Activated gamma-delta T cell treated with anti-CD3 and anti-CD28 coated beads, Interleukin-2, amount 50 U/mL, for 16 hours (primary cell): ENCODE data around the gene OSBPL10.
"Not testable (repeated sequence)": the region's sequence is repeated elsewhere in the genome, so short reads cannot be mapped to it uniquely, and the experiment has no call there.

Experiments used
- DNase-seq: peaks from one replicate; pipeline ENCODE4 v3.0.0-alpha.2; 2020; ENCODE audit warnings: low read depth

Gene OSBPL10

DNA sequence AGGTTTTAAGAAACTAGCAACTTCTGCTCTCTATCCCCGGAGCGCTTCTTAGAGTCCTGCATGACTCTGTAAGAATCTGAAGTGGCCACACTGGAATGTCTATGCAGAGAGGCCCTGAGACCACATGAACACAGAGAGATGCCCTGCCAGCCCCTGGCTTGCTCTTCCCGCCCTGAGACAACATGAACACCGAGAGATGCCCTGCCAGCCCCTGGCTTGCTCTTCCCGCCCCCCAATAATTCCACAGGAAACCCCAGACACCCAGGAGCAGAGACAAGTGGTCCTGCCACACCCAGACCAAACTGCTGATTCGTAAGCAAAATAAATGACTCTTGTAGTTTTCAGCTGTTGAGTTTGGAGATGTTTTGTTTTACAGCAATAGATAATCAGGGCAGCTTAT lies 166.1 kb downstream of the OSBPL10 start:
- no peak for DNase-seq

DNA sequence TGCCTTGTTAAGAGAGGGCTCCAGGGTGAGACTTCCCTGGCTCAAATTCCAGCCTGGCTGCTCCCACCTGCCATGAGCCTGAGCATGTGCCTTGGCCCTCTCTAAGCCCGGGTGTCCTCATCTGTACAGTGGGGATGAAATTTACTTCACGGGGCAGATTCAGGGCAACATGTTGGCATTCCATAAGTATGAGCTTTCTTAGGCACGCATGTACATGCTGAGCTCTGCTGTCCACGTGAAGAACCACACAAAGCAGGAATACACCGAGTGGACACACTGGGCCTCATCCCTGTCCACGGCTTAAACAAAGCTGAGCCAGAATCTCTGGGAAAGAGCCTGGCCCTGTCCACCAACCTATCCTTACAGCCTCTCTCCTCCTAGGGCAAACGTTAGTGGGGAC lies 167.4 kb downstream of the OSBPL10 start:
- no peak for DNase-seq

GRCh38 chr3:31813197-31813596 lies 167.9 kb downstream of the OSBPL10 start:
- DNase-seq = no peak

GRCh38 chr3:31810991-31811433 lies 170.1 kb downstream of the OSBPL10 start:
- no peak for DNase-seq

DNA sequence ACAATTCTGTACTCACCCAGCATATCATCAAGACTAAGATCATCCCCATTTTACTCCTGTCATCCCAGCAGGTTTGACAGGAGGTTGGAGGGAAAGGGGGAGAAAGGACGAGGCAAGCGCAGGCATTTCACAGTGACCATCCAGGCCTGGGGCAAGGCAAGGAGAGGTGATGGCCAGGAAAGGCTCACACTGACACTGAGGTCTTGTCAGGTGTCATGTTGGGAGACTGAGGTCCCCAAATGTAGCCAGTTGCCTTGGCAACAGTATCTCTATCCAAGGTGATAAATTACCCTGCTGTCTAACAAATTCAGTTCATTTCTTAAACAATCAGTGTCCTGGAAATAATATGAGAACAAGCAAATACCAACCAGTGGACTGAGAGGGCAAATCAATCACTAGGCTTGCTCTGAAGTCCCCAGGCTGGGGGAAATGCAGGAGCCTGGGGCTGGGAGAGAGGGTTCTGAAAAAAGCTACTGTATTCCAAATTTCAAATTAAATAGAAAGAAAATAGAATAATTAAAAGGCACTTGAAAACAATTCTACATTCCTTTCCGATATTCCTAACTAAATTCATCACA lies 172.8 kb downstream of the OSBPL10 start:
- DNase-seq = no peak

DNA sequence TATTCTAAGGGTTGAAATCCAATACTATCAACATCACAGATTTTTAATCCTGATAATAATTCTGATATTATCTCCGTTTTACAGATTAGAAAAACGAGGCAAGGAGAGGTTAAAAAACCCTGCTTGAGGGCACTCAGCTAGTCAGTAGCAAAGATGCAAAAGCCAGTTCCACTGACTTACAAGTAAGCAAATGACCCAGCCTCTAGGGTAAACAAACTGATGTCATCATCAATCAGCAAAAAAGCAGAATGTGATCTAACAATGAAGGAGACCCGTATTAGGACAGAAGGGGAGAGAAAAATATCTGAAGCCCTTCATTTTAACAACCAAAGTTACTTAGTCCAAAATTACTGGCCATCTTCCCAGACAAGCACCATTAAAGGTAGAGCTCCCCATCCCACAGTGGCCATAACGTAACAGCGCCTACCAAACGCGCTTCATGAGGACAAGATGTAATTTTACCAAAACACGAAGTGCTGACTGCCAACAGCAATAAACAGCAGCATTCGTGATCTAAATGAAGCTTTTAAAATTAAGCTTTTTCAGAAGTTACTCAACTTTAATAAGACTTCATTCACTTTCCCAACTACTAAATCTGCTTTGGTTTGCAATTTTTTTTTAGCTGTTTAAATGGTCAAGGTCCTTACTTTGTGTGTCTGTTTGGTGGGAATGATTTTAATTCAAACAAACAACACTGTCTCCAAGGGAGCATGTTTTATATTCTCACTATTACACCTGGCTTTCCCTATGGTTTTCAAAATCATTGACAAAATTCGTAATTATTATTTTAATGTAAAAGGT lies 176.6 kb downstream of the OSBPL10 start:
- no peak for DNase-seq

GRCh38 chr3:31802981-31803740 lies 177.9 kb downstream of the OSBPL10 start:
- DNase-seq = no peak

GRCh38 chr3:31800436-31800835 lies 180.6 kb downstream of the OSBPL10 start:
- no peak for DNase-seq

GRCh38 chr3:31798840-31799239 lies 182.2 kb downstream of the OSBPL10 start:
- no peak for DNase-seq

DNA sequence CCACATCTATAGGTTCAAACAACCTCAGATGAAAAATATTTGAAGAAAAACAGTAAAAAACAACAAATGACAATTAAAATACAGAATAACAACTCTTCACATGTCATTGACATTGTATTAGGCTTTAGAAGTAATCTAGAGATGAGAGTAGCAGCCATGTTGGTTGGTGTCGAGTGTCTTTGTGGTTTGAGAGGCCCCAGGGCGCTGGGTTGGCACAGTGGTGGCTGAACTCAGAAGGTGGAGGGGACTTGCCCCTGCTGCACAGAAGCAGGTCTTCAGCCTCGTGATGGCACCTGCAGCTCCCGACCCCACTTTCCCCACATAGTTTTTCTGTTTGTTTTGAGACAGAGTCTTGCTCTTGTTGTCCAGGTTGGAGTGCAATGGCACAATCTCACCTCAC lies 187.2 kb downstream of the OSBPL10 start:
- DNase-seq = no peak

- no peak for DNase-seq
These were observed 190.0 kb downstream of the OSBPL10 start for GRCh38 chr3:31791090-31791430.

DNA sequence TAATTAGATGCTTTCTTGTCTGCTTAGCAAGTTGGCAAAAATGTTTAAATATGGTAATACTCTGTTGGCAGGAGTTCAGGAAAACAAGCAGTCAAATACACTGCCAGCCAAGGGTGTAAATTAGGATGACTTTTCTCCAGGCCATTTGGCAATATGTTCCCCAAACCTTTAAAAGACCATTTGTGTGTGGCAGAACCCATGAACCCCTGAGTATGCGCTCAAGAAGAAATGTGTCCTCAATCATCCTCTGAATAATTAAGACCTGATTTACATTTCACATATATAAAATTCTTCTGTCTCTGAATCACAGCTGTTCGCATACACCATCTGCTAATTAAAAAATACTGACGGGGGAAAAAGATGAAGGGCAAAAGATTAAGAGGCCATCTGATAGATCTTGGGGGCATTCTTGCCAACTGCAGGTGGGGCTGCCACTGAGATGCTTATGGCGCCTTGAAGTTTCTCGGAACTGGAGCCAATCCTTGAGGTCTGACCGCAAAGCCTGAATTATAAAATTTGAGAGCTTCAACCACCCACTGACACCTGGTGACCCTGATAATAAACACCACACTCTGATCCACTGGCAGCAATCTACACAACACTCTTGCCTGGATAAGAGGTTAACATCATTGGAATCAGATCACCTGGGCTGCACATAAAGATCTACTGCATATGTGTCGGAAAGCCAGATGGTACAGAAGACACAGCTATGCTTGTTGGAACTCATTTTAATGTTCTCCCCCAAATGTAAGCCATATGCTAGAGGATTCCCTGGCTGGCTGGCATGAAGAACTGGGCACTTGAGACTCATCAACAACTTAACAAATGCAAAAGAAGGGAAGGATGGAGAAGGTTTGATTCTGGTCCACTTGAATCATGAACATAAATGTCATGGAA lies 190.6 kb downstream of the OSBPL10 start:
- no peak for DNase-seq

DNA sequence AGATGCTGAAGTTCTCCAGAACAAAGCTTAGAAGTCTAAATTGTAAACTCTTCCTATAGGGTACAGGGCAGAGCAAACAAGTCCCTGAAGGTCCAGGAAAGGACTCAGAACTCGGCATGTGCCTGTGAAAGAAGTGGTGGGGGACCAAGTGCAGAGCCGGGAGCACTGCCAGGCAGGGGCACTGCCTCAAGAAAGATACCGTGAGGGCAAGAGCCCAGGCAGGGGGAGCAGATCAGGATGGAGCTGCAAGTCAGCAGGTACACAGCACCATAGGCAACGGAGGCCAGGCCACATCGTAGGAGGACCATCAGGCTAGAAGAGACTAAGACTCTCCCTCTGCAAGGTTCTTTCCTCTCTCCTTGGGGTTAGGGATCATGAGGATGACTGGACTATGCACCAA lies 191.6 kb downstream of the OSBPL10 start:
- DNase-seq = no peak

DNA sequence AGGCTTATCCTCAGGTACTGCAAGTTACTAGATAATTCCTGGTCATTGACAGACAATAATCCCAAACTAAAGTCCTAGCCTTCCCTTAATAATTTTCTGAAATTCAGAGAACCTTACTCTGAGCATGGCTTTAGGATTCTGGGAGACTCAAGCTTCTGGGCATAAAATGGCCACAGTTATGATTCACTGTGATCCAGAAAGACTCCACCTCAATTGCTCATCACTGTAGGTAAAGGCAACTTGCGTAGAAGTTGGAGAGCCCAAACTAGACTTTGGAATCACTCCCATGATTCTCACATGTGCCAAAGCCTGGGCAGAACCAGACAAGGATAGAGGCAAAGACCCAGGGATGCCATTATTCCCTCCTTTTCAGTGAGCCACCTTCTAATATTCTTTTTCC lies 195.3 kb downstream of the OSBPL10 start:
- no peak for DNase-seq

- DNase-seq = no peak
These were observed 195.8 kb downstream of the OSBPL10 start for GRCh38 chr3:31785286-31785685.

DNA sequence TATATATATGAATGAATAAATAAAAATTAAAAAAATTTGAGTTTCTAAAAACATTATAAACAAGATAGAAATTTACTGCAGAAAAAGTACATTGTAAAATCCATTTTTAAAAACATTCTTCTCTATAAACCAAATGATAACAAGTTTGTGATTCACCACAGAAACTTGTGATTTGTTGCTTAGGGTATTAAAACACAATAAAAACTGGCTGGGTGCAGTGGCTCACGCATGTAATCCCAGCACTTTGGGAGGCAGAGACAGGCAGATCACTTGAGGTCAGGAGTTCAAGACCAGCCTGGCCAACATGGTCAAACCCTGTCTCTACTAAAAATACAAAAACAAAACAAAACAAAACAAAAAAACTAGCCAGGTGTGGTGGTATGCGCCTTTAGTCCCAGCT lies 197.2 kb downstream of the OSBPL10 start:
- not testable (repeated sequence) for DNase-seq

- DNase-seq = not testable (repeated sequence)
These were observed 198.8 kb downstream of the OSBPL10 start for GRCh38 chr3:31782306-31782705.

GRCh38 chr3:31779514-31779913 lies 201.5 kb downstream of the OSBPL10 start:
- DNase-seq = no peak

DNA sequence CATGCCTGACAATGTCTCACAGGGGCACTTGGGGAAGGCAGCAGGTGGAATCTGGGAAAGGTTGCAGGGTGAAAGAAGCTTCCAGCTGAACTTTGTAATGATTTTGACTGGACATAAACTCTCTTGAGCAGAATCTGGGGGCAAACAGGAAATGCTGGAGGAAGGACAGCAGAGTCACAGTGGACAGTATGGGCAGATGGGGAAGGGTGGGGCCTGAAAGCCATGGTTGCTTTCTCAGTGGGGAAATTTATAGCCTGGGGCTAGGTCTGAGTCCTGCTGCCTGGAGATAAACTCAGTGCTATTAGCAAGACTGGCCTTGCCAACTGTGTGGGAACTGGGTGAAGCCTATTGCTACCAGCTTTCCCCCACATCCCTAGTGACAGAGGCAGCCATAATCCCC lies 203.2 kb downstream of the OSBPL10 start:
- no peak for DNase-seq

DNA sequence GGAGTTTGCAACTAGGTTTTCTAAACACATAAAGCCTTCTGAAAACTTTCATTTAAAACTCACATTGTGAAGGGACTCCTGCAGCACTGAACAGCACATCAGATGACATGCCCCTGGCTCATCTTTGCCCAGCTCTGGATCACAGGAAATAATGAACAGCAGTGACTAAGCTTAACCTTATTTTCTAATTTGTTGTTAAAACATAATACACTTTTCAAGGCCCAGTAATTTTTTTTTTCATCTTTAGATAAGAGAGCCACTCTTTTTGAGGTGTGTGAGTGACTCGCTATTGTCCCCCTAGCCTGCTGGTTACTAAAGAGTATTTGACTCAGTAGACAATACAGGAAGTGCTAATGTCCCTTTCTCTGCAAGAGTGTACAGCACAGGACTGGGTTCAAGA lies 204.0 kb downstream of the OSBPL10 start:
- no peak for DNase-seq

DNA sequence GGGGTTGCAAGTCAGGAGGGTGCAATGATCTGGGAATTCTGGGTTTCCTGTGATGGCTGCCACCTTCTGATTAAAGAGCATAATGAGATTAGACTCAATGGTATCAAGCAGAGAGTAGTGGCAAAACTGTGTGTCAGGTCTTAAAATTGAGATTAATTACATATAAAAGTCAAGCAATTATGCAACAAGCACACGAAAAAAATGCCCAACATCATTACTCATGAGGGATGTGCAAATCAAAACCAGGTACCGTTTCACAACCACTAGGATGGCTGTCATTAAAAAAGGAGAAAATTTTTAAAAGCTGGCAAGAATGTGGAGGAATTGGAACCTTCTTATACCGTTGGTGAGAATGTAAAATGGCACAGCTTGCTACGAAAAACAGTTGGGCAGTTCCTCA lies 205.0 kb downstream of the OSBPL10 start:
- no peak for DNase-seq

DNA sequence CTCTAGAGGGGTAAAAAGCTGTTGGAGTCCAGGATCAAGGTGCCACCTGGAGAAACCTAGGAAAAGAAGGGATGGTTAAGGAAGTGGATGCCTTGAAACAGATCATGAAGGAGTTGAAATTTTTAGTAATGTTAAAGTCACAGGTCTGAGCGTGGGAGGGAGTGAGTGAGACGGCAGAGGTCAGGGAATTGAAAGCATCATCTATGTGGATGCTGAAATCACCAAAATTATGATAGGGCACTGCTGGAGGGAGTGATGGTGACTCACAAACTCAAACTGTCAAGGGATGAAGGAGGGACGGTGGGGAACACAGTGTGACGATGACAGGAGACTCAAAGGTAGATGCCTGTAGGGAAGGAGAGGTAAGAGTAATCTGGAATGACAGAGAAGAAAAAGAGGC lies 205.7 kb downstream of the OSBPL10 start:
- DNase-seq = no peak
